ENCODE data around the gene KLF11.
"Not testable (repeated sequence)": the region's sequence is repeated elsewhere in the genome, so short reads cannot be mapped to it uniquely, and the experiment has no call there.

Gene KLF11

DNA sequence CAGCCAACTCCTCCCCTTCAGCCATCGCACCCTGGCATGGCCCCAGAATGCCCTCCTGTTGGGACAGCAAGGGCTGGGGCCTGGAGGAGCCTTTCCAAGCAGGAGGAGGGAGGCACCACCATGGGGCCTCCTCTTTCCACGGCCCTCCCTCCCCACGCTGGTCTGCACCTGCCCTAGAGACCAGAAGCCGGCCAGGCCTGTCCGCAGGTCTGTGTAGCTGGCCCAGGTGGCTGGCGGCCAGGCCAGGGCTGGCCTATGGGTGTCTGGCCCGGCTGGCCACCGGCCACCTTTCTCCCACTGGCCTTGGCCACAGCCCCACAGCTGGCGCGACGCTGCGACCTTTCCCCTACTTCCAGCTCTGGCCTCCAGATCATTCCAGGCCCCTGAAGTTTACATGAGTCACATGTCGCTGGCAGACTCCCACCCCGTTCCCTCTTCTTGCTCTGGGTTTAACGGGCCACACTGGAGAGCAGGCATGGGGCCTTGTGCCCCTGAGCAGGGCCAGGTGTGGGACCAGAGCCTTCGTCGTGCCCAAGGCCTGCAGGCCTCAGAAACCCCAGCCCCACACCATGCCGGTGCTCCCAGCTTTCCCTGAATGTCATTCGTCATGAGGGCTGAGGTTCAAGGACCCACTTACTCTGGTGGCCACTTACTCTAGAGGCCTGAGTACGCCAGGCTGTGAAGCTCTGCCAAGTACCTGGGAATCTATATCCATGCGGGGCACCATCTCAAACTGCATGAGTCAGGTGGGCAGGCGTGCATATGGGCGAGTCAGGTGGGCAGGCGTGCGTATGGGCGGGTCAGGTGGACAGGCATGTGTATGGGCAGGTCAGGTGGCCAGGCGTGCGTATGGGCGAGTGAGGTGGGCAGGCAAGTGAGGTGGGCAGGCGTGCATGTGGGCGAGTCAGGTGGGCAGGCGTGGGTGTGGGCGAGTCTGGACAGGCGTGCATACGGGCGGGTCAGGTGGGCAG lies 33.3 kb upstream of the KLF11 start:
- Histone ChIP-seq H3K4me1 (peaks cover 3 to 48% (median 45%) of the 10 kb centered on the region in 4 donors), H3K27ac (peak overlapping the region; percentile 73 to 84), H3K9me3 (no peaks in the 10 kb centered on the region), H3K27me3 (no peaks in the 10 kb centered on the region), H3K4me3 (no peak overlapping the region), H3K36me3 (no peaks in the 10 kb centered on the region)
- no peak for TF ChIP-seq CTCF (IDR thresholded peaks at IDR 0.05)
- intact Hi-C loops (cut with DNase I; ENCODE audit: low total_unique reads), result loop anchor here (5.0 kb wide), 1 partner anchor 32 kb away; the partner anchor contains the start of gene KLF11
- DNase-seq, result peak; percentile 68 to 92

GRCh38 chr2:10010861-10011605 lies 32.3 kb upstream of the KLF11 start:
- H3K27ac ChIP-seq; H3K36me3 ChIP-seq; H3K27me3 ChIP-seq; H3K4me3 ChIP-seq; intact Hi-C loops (cut with DNase I; ENCODE audit: low total_unique reads); H3K9me3 ChIP-seq: not testable (repeated sequence)
- H3K4me1 ChIP-seq, result peaks cover 3 to 47% (median 44%) of the 10 kb centered on the region in 4 donors
- peak in 1 of 2 donors; percentile 63 for DNase-seq

GRCh38 chr2:10011606-10012325 lies 31.6 kb upstream of the KLF11 start:
- DNase-seq, result peak in 1 of 2 donors; percentile 63
- H3K4me1 ChIP-seq, result peaks cover under 1 to 40% (median 37%) of the 10 kb centered on the region in 4 donors
- intact Hi-C loops (cut with DNase I; ENCODE audit: low total_unique reads); H3K27me3 ChIP-seq; H3K4me3 ChIP-seq; H3K9me3 ChIP-seq; H3K36me3 ChIP-seq; H3K27ac ChIP-seq: not testable (repeated sequence)

- H3K4me1 ChIP-seq, result peaks cover 0 to 33% (median 30%) of the 10 kb centered on the region in 4 donors
- H3K4me3 ChIP-seq; H3K9me3 ChIP-seq; H3K27me3 ChIP-seq; H3K36me3 ChIP-seq; H3K27ac ChIP-seq; DNase-seq; intact Hi-C loops (cut with DNase I; ENCODE audit: low total_unique reads): not testable (repeated sequence)
Observed at GRCh38 chr2:10012366-10012962, 30.9 kb upstream of the KLF11 start.

DNA sequence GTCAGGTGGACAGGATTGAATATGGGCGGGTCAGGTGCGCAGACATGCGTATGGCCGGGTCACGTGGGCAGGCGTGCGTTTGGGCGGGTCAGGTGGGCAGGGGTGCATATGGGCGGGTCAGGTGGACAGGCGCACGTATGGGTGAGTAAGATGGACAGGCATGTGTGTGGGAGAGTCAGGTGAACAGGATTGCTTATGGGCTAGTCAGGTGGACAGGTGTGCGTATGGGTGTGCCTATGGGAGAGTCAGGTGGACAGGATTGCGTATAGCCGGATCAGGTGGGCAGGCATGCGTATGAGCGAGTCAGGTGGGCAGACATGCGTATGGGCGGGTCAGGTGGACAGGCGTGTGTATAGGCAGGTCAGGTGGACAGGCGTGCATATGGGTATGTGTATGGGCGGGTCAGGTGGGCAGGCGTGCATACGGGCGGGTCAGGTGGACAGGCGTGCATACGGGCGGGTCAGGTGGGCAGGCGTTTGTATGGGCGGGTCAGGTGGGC lies 30.3 kb upstream of the KLF11 start:
- H3K4me3 ChIP-seq, result no peak overlapping the region
- H3K27me3 ChIP-seq, result no peaks in the 10 kb centered on the region
- H3K4me1 ChIP-seq, result peaks cover 0 to 27% (median 25%) of the 10 kb centered on the region in 4 donors
- peaks cover 0 to 9% (median 0%) of the 10 kb centered on the region in 3 donors for H3K9me3 ChIP-seq
- no peaks in the 10 kb centered on the region for H3K36me3 ChIP-seq
- peak in 1 of 2 donors; percentile 60 for DNase-seq
- no peak for TF ChIP-seq CTCF (IDR thresholded peaks at IDR 0.05)
- no peak overlapping the region for H3K27ac ChIP-seq
- intact Hi-C loops (cut with DNase I; ENCODE audit: low total_unique reads), result no loop called here

DNA sequence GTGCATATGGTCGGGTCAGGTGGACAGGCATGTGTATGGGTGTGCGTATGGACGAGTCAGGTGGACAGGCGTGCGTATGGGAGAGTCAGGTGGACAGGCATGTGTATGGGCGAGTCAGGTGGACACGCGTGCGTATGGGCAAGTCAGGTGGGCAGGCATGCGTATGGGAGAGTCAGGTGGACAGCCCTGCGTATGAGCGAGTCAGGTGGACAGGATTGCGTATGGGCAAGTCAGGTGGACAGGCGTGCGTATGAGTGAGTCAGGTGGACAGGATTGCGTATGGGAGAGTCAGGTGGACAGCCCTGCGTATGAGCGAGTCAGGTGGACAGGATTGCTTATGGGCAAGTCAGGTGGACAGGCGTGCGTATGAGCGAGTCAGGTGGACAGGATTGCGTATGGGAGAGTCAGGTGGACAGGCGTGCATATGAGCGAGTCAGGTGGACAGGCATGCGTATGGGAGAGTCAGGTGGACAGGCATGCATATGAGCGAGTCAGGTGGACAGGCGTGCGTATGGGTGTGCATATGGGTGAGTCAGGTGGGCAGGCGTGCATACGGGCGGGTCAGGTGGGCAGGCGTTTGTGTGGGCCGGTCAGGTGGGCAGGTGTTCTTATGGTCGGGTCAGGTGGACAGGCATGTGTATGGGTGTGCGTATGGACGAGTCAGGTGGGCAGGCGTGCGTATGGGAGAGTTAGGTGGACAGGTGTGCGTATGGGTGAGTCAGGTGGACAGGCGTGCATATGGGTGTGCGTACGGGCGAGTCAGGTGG lies 29.5 kb upstream of the KLF11 start:
- H3K27me3 ChIP-seq; H3K27ac ChIP-seq; H3K36me3 ChIP-seq; intact Hi-C loops (cut with DNase I; ENCODE audit: low total_unique reads); H3K9me3 ChIP-seq; H3K4me3 ChIP-seq: not testable (repeated sequence)
- peaks cover 0 to 19% (median 18%) of the 10 kb centered on the region in 4 donors for H3K4me1 ChIP-seq
- peak in 1 of 2 donors; percentile 58 for DNase-seq
